ENCODE results near the gene NTN5.
"Not testable (repeated sequence)": the region's sequence is repeated elsewhere in the genome, so short reads cannot be mapped to it uniquely, and the experiment has no call there.

Gene NTN5

GRCh38 chr19:48696353-48697010, 23.7 kb upstream of the NTN5 start:
- DNase-seq, result no peak

- DNase-seq, result no peak
These were observed 23.0 kb upstream of the NTN5 start, which contains the start of gene FUT2 for GRCh38 chr19:48695743-48696352. FUT2 (plus strand) TSS chr19:48695971; CDS start chr19:48702957, 6,986 bp downstream.

GRCh38 chr19:48693629-48694028, 20.8 kb upstream of the NTN5 start:
- DNase-seq, result not testable (repeated sequence)

GRCh38 chr19:48689449-48689848, 16.6 kb upstream of the NTN5 start:
- DNase-seq, result no peak

GRCh38 chr19:48687776-48688175, 15.0 kb upstream of the NTN5 start:
- no peak for DNase-seq

GRCh38 chr19:48686637-48687036, 13.8 kb upstream of the NTN5 start:
- not testable (repeated sequence) for DNase-seq

- no peak for DNase-seq
These were observed 13.3 kb upstream of the NTN5 start for GRCh38 chr19:48686088-48686487.

- DNase-seq, result no peak
These were observed 12.8 kb upstream of the NTN5 start for GRCh38 chr19:48685583-48685982.

GRCh38 chr19:48683349-48683748, 10.5 kb upstream of the NTN5 start:
- no peak for DNase-seq

GRCh38 chr19:48681127-48681470, 8.3 kb upstream of the NTN5 start:
- DNase-seq, result no peak

GRCh38 chr19:48680436-48681126, 7.8 kb upstream of the NTN5 start:
- DNase-seq, result no peak

- not testable (repeated sequence) for DNase-seq
These were observed 7.2 kb upstream of the NTN5 start for GRCh38 chr19:48680006-48680405.

GRCh38 chr19:48678201-48678600, 5.4 kb upstream of the NTN5 start:
- no peak for DNase-seq

GRCh38 chr19:48676887-48677286, 4.1 kb upstream of the NTN5 start:
- DNase-seq, result no peak

GRCh38 chr19:48676487-48676886, 3.7 kb upstream of the NTN5 start:
- no peak for DNase-seq

GRCh38 chr19:48674921-48675824, 2.4 kb upstream of the NTN5 start:
- peak; percentile 32 for DNase-seq

- no peak for DNase-seq
These were observed 1.5 kb upstream of the NTN5 start for GRCh38 chr19:48674216-48674809.

- no peak for DNase-seq
These were observed 751 bp upstream of the NTN5 start for GRCh38 chr19:48673436-48674100.

GRCh38 chr19:48671446-48671995, 1.3 kb downstream of the NTN5 start:
- no peak for DNase-seq

GRCh38 chr19:48670699-48671445, 1.9 kb downstream of the NTN5 start:
- DNase-seq, result no peak
